ENCODE data around the gene FAM124B.
A peak's percentile ranks its signal among the peaks of the same experiment; 100 is the strongest.

The FAM124B gene

GRCh38 chr2:224407241-224407701 lies 5.4 kb upstream of the FAM124B start:
- H3F3A ChIP-seq (ENCODE audit: low read depth), result peaks cover under 1% of the 10 kb centered on the region; the same call in 1 of the 2 replicates
- no peaks in the 10 kb centered on the region for H4K20me1 ChIP-seq (ENCODE audit: insufficient read depth, low read length, poor library complexity, severe bottlenecking)
- H3K27me3 ChIP-seq (ENCODE audit: insufficient read depth, low read length, poor library complexity, severe bottlenecking), result no peaks in the 10 kb centered on the region
- no peak overlapping the region for H3K4me3 ChIP-seq (ENCODE audit: low read length, poor library complexity, severe bottlenecking)
- no peaks in the 10 kb centered on the region for H3K36me3 ChIP-seq (ENCODE audit: insufficient read depth, low read length)
- H3K79me2 ChIP-seq (ENCODE audit: insufficient read depth, low read length), result no peaks in the 10 kb centered on the region
- no peaks in the 10 kb centered on the region for H3K9me2 ChIP-seq (replicated peaks; ENCODE audit: low read depth, low read length)
- peaks cover 47% of the 10 kb centered on the region for H3K4me1 ChIP-seq (ENCODE audit: insufficient read depth, low read length, poor library complexity, severe bottlenecking)
- H2AFZ ChIP-seq (ENCODE audit: low read length), result no peak overlapping the region
- H3K4me2 ChIP-seq (ENCODE audit: low read depth, low read length, poor library complexity, severe bottlenecking), result no peak overlapping the region
- H3K9me3 ChIP-seq (ENCODE audit: insufficient read depth, low read depth, low read length), result peaks cover 11% of the 10 kb centered on the region; the same call in 1 of the 2 replicates
- no peak overlapping the region for H3K9ac ChIP-seq (ENCODE audit: low read depth, low read length, poor library complexity, severe bottlenecking)
- TF ChIP-seq EZH2phosphoT487 (IDR thresholded peaks at IDR 0.05; ENCODE audit: borderline replicate concordance) (no peak), CTCF (conservative IDR thresholded peaks at IDR 0.05; ENCODE audit: low read length) (no peak)

- Histone ChIP-seq H3F3A (ENCODE audit: low read depth) (peaks cover 3% of the 10 kb centered on the region; the same call in 1 of the 2 replicates), H4K20me1 (ENCODE audit: insufficient read depth, low read length, poor library complexity, severe bottlenecking) (no peaks in the 10 kb centered on the region), H3K36me3 (ENCODE audit: insufficient read depth, low read length) (no peaks in the 10 kb centered on the region), H3K4me3 (ENCODE audit: low read length, poor library complexity, severe bottlenecking) (no peak overlapping the region), H3K9ac (ENCODE audit: low read depth, low read length, poor library complexity, severe bottlenecking) (no peak overlapping the region), H3K4me1 (ENCODE audit: insufficient read depth, low read length, poor library complexity, severe bottlenecking) (peaks cover 48% of the 10 kb centered on the region), H3K9me3 (ENCODE audit: insufficient read depth, low read depth, low read length) (peaks cover 11% of the 10 kb centered on the region; the same call in 1 of the 2 replicates), H3K79me2 (ENCODE audit: insufficient read depth, low read length) (peaks cover 6% of the 10 kb centered on the region), H2AFZ (ENCODE audit: low read length) (peak overlapping the region; percentile 38; the same call in 1 of the 2 replicates), H3K9me2 (replicated peaks; ENCODE audit: low read depth, low read length) (no peaks in the 10 kb centered on the region), H3K4me2 (ENCODE audit: low read depth, low read length, poor library complexity, severe bottlenecking) (no peak overlapping the region), H3K27me3 (ENCODE audit: insufficient read depth, low read length, poor library complexity, severe bottlenecking) (no peaks in the 10 kb centered on the region)
- no peak for TF ChIP-seq EZH2phosphoT487 (IDR thresholded peaks at IDR 0.05; ENCODE audit: borderline replicate concordance)
Measured at GRCh38 chr2:224405841-224406370, 4.0 kb upstream of the FAM124B start.

GRCh38 chr2:224405412-224405811 lies 3.5 kb upstream of the FAM124B start:
- H3F3A ChIP-seq (ENCODE audit: low read depth), result peaks cover 3% of the 10 kb centered on the region; the same call in 1 of the 2 replicates
- no peak for TF ChIP-seq EZH2phosphoT487 (IDR thresholded peaks at IDR 0.05; ENCODE audit: borderline replicate concordance)
- no peak for TF ChIP-seq CTCF (conservative IDR thresholded peaks at IDR 0.05; ENCODE audit: low read length)
- H3K4me3 ChIP-seq (ENCODE audit: low read length, poor library complexity, severe bottlenecking), result no peak overlapping the region

More at GRCh38 chr2:224405412-224405811, 3.5 kb upstream of the FAM124B start:
- Histone ChIP-seq H3K4me1 (ENCODE audit: insufficient read depth, low read length, poor library complexity, severe bottlenecking) (peaks cover 53% of the 10 kb centered on the region), H3K9ac (ENCODE audit: low read depth, low read length, poor library complexity, severe bottlenecking) (no peak overlapping the region), H3K9me3 (ENCODE audit: insufficient read depth, low read depth, low read length) (peaks cover 11% of the 10 kb centered on the region; the same call in 1 of the 2 replicates), H3K9me2 (replicated peaks; ENCODE audit: low read depth, low read length) (no peaks in the 10 kb centered on the region), H2AFZ (ENCODE audit: low read length) (peak overlapping the region; percentile 38), H3K4me2 (ENCODE audit: low read depth, low read length, poor library complexity, severe bottlenecking) (no peak overlapping the region), H3K79me2 (ENCODE audit: insufficient read depth, low read length) (peaks cover 11% of the 10 kb centered on the region), H3K36me3 (ENCODE audit: insufficient read depth, low read length) (no peaks in the 10 kb centered on the region), H3K27me3 (ENCODE audit: insufficient read depth, low read length, poor library complexity, severe bottlenecking) (no peaks in the 10 kb centered on the region), H4K20me1 (ENCODE audit: insufficient read depth, low read length, poor library complexity, severe bottlenecking) (peaks cover 2% of the 10 kb centered on the region)
